H9 (cell line): ENCODE measurements around the gene EDAR. TPM values are rescaled to one million over a fixed set of nuclear protein-coding genes. Genes with fewer than 3 reads are reported as not detected.
A peak's percentile ranks its signal among the peaks of the same experiment; 100 is the strongest.

Experiments
- DNase-seq: peaks from one replicate; pipeline ENCODE4 v3.0.0-alpha.2; 2017
- H2AFZ ChIP-seq: one replicate; pipeline ENCODE4 v1.6.1; 2013; ENCODE audit warnings: mild to moderate bottlenecking, low read length, control low read depth, moderate library complexity
- H2AK5ac ChIP-seq: 2 replicates; pipeline ENCODE4 v1.6.1; 2013; ENCODE audit warnings: low read length, control low read depth, mixed read lengths; ENCODE audit not compliant: insufficient read length
- H2BK120ac ChIP-seq: one replicate; pipeline ENCODE4 v1.6.1; 2013; ENCODE audit warnings: low read depth, mild to moderate bottlenecking, low read length, control low read depth, inconsistent platforms; ENCODE audit not compliant: poor library complexity, severe bottlenecking
- H2BK12ac ChIP-seq: 2 replicates; pipeline ENCODE4 v1.6.1; 2013; ENCODE audit warnings: low read length, control low read depth, mixed read lengths, low read depth; ENCODE audit not compliant: insufficient read length
- H2BK15ac ChIP-seq: 2 replicates; pipeline ENCODE4 v1.6.1; 2013; ENCODE audit warnings: low read depth, low read length, control low read depth
- H2BK20ac ChIP-seq: one replicate; pipeline ENCODE4 v1.6.1; 2013; ENCODE audit warnings: low read depth, mild to moderate bottlenecking, low read length, control low read depth, inconsistent platforms; ENCODE audit not compliant: poor library complexity, severe bottlenecking
- H2BK5ac ChIP-seq: 2 replicates; pipeline ENCODE4 v1.6.1; 2013; ENCODE audit warnings: low read length, control low read depth, mixed read lengths; ENCODE audit not compliant: insufficient read length
- H3K14ac ChIP-seq: 2 replicates; pipeline ENCODE4 v1.6.1; 2013; ENCODE audit warnings: low read length, control low read depth; ENCODE audit not compliant: insufficient read depth
- H3K18ac ChIP-seq: 2 replicates; pipeline ENCODE4 v1.6.1; 2013; ENCODE audit warnings: low read depth, mild to moderate bottlenecking, mixed read lengths, low read length, control low read depth; ENCODE audit not compliant: insufficient read length
- H3K23ac ChIP-seq: 2 replicates; pipeline ENCODE4 v1.6.1; 2013; ENCODE audit warnings: low read length, control low read depth, mixed read lengths, low read depth; ENCODE audit not compliant: insufficient read length
- H3K23me2 ChIP-seq: 2 replicates; pipeline ENCODE4 v1.6.1; 2013; ENCODE audit warnings: low read depth, mild to moderate bottlenecking, mixed read lengths, low read length, control low read depth; ENCODE audit not compliant: insufficient read length, poor library complexity, severe bottlenecking
- H3K27ac ChIP-seq: 2 replicates; pipeline ENCODE4 v1.5.1; 2013; ENCODE audit warnings: low read length, control low read depth, mixed read lengths, low read depth; ENCODE audit not compliant: insufficient read length
- H3K27me3 ChIP-seq: 2 replicates; pipeline ENCODE4 v1.6.1; 2013; ENCODE audit warnings: low read length, control low read depth, inconsistent platforms; ENCODE audit not compliant: insufficient read depth
- H3K4ac ChIP-seq: 2 replicates; pipeline ENCODE4 v1.6.1; 2013; ENCODE audit warnings: low read depth, mild to moderate bottlenecking, control low read depth, inconsistent platforms, low read length, moderate library complexity
- H3K4me1 ChIP-seq: 2 replicates; pipeline ENCODE4 v1.6.1; 2013; ENCODE audit warnings: low read length, control low read depth, inconsistent platforms; ENCODE audit not compliant: insufficient read depth
- H3K4me2 ChIP-seq: 2 replicates; pipeline ENCODE4 v1.6.1; 2013; ENCODE audit warnings: low read length, control low read depth, mixed read lengths; ENCODE audit not compliant: insufficient read length, insufficient read depth
- H3K56ac ChIP-seq: 2 replicates; pipeline ENCODE4 v1.6.1; 2013; ENCODE audit warnings: low read depth, mild to moderate bottlenecking, mixed read lengths, low read length, control low read depth; ENCODE audit not compliant: insufficient read length
- H3K79me1 ChIP-seq: 2 replicates; pipeline ENCODE4 v1.6.1; 2013; ENCODE audit warnings: low read depth, mild to moderate bottlenecking, moderate library complexity, low read length, control low read depth, inconsistent platforms; ENCODE audit not compliant: insufficient read depth, poor library complexity, severe bottlenecking
- H3K79me2 ChIP-seq: 2 replicates; pipeline ENCODE4 v1.6.1; 2013; ENCODE audit warnings: low read length, control low read depth, inconsistent platforms; ENCODE audit not compliant: insufficient read depth
- H3K9ac ChIP-seq: 2 replicates; pipeline ENCODE4 v1.6.1; 2013; ENCODE audit warnings: low read length, control low read depth, mixed read lengths; ENCODE audit not compliant: insufficient read length; ENCODE audit errors: extremely low read depth
- H3K9me3 ChIP-seq: one replicate; pipeline ENCODE4 v1.6.1; 2013; ENCODE audit warnings: low read depth, low read length, inconsistent platforms; ENCODE audit not compliant: control insufficient read depth
- H3T11ph ChIP-seq: one replicate; pipeline ENCODE4 v1.6.1; 2013; ENCODE audit warnings: mild to moderate bottlenecking, low read length, control low read depth, inconsistent platforms
- H4K20me1 ChIP-seq: one replicate; pipeline ENCODE4 v1.6.1; 2013; ENCODE audit not compliant: control insufficient read depth, insufficient read length, insufficient read depth
- H4K5ac ChIP-seq: 2 replicates; pipeline ENCODE4 v1.6.1; 2013; ENCODE audit warnings: low read depth, mild to moderate bottlenecking, mixed read lengths, low read length, control low read depth; ENCODE audit not compliant: insufficient read length
- H4K8ac ChIP-seq: replicated peaks from 2 replicates; pipeline ENCODE4 v1.6.1; 2013; ENCODE audit warnings: low read length, control low read depth, mixed read lengths, low read depth; ENCODE audit not compliant: insufficient read length
- H4K91ac ChIP-seq: 2 replicates; pipeline ENCODE4 v1.6.1; 2013; ENCODE audit warnings: low read depth, mild to moderate bottlenecking, moderate library complexity, mixed read lengths, low read length, control low read depth; ENCODE audit not compliant: insufficient read length
- H3K27ac Mint-ChIP-seq, 3 experiments: 2 replicates in 2 of 3; 3 replicates in 1 of 3; pipeline ENCODE4 v1.8.0; 2020 to 2021; ENCODE audit warnings: mixed read lengths in 3 of 3, mild to moderate bottlenecking in 1 of 3, moderate library complexity in 1 of 3
- H3K27me3 Mint-ChIP-seq: 2 replicates; pipeline ENCODE4 v1.8.0; 2021; ENCODE audit warnings: low read depth, mild to moderate bottlenecking, moderate library complexity, mixed read lengths
- H3K36me3 Mint-ChIP-seq, 3 experiments: 2 replicates in 2 of 3; 3 replicates in 1 of 3; pipeline ENCODE4 v1.8.0; 2020 to 2021; ENCODE audit warnings: low read depth in 3 of 3, mixed read lengths in 3 of 3; ENCODE audit not compliant: insufficient read depth in 1 of 3
- H3K4me1 Mint-ChIP-seq, 2 experiments: 2 replicates each; pipeline ENCODE4 v1.8.0; 2020; ENCODE audit warnings: mixed read lengths in 2 of 2
- H3K4me3 Mint-ChIP-seq, 2 experiments: 2 replicates in 1 of 2; 3 replicates in 1 of 2; pipeline ENCODE4 v1.8.0; 2020 to 2021; ENCODE audit warnings: mild to moderate bottlenecking in 2 of 2, mixed read lengths in 2 of 2, moderate library complexity in 1 of 2
- H3K9me3 Mint-ChIP-seq, 2 experiments: 2 replicates in 1 of 2; 3 replicates in 1 of 2; pipeline ENCODE4 v1.8.0; 2020; ENCODE audit warnings: mild to moderate bottlenecking in 2 of 2, mixed read lengths in 2 of 2, moderate library complexity in 1 of 2
- CTCF ChIP-seq: fragments of 200-600 bp; sonication (generic); conservative IDR thresholded peaks from 3 replicates; pipeline ENCODE4 v1.8.0; 2021; ENCODE audit warnings: antibody characterized with exemption, mild to moderate bottlenecking
- WGBS: extraction: QIAGEN DNeasy Blood & Tissue Kit; methylation state at CpG from one replicate; pipeline ENCODE4 v1.1.7; 2013; ENCODE audit warnings: missing lambda C conversion rate, low lambda C conversion rate, mixed read lengths; ENCODE audit not compliant: insufficient read length; ENCODE audit errors: extremely low coverage; 5-methylcytosine and 5-hydroxymethylcytosine counted together
- total RNA-seq: library from RNA; stranded (reverse); gene quantifications from 2 replicates; pipeline ENCODE4 v1.2.1, GENCODE V29; 2021

EDAR gene
- total RNA-seq, 1 experiment from 2014 or later = not detected

GRCh38 chr2:108909275-108909823, 79.7 kb downstream of the EDAR start:
- Histone ChIP-seq H3K23me2 (no peaks in the 10 kb centered on the region), H4K5ac (no peak overlapping the region), H2BK5ac (no peak overlapping the region), H3K9me3 (no peaks in the 10 kb centered on the region), H2BK120ac (no peak overlapping the region), H3K27ac (no peak overlapping the region), H4K8ac (no peak overlapping the region), H3K56ac (no peak overlapping the region), H3K27me3 (no peaks in the 10 kb centered on the region), H3K4me1 (no peaks in the 10 kb centered on the region), H2BK15ac (no peak overlapping the region), H2AFZ (no peak overlapping the region), H3K18ac (no peak overlapping the region), H4K20me1 (no peaks in the 10 kb centered on the region), H3K14ac (no peak overlapping the region), H3K79me1 (no peaks in the 10 kb centered on the region), H4K91ac (no peak overlapping the region), H2BK12ac (no peak overlapping the region), H2BK20ac (no peak overlapping the region), H3K4ac (no peak overlapping the region), H3T11ph (no peak overlapping the region), H3K79me2 (no peaks in the 10 kb centered on the region), H3K23ac (no peak overlapping the region), H3K4me2 (no peak overlapping the region), H2AK5ac (no peak overlapping the region), H3K9ac (no peak overlapping the region)
- no peak for TF ChIP-seq CTCF
- peak; percentile 18 for DNase-seq
- peaks cover 2% of the 10 kb centered on the region; the same call in 1 of the 2 replicates for H3K27me3 Mint-ChIP-seq
- H3K36me3 Mint-ChIP-seq = no peaks in the 10 kb centered on the region; a peak in 1 of 7 replicates
- H3K4me1 Mint-ChIP-seq = no peaks in the 10 kb centered on the region
- H3K4me3 Mint-ChIP-seq = no peak overlapping the region
- H3K27ac Mint-ChIP-seq = no peak overlapping the region; a peak in 1 of 7 replicates
- WGBS = no CpG with 5 or more reads among the region's 9 CpGs
- H3K9me3 Mint-ChIP-seq = no peaks in the 10 kb centered on the region
